Measurements from ENCODE around the gene C1R.

The C1R gene

GRCh38 chr12:7113389-7113871 is 21.2 kb upstream of the C1R start:
- no peak overlapping the region for H3K4me2 ChIP-seq (ENCODE audit: low read length)
- no peaks in the 10 kb centered on the region; the same call in 1 of the 2 replicates for H4K20me1 ChIP-seq (ENCODE audit: control insufficient read depth, insufficient read depth, low read depth, low read length)

GRCh38 chr12:7112041-7112440 is 19.8 kb upstream of the C1R start:
- H3K79me2 ChIP-seq (ENCODE audit: control insufficient read depth, low read length), result no peaks in the 10 kb centered on the region
- no peak overlapping the region for H3K27ac ChIP-seq (ENCODE audit: low read depth, low read length)
- H4K20me1 ChIP-seq (ENCODE audit: control insufficient read depth, insufficient read depth, low read depth, low read length), result no peaks in the 10 kb centered on the region; the same call in 1 of the 2 replicates
- H3K36me3 ChIP-seq (ENCODE audit: control insufficient read depth, low read length), result no peaks in the 10 kb centered on the region
- H3K4me1 ChIP-seq (ENCODE audit: control insufficient read depth, low read length), result peaks cover 14% of the 10 kb centered on the region
- H3F3A ChIP-seq (ENCODE audit: control insufficient read depth, insufficient read depth), result no peaks in the 10 kb centered on the region
- H3K9me3 ChIP-seq (ENCODE audit: control insufficient read depth, insufficient read depth, low read length), result no peaks in the 10 kb centered on the region
- H3K9me2 ChIP-seq (replicated peaks; ENCODE audit: control insufficient read depth, low read length), result no peaks in the 10 kb centered on the region
- H3K27me3 ChIP-seq (ENCODE audit: control insufficient read depth, low read length), result peaks cover 24% of the 10 kb centered on the region
- TF ChIP-seq EZH2phosphoT487 (IDR thresholded peaks at IDR 0.05; ENCODE audit: borderline replicate concordance, low read length) (no peak), CTCF (IDR thresholded peaks at IDR 0.05; ENCODE audit: low read depth, low read length, poor library complexity, severe bottlenecking) (no peak)
- no peak overlapping the region for H3K4me2 ChIP-seq (ENCODE audit: low read length)
- H3K4me3 ChIP-seq (ENCODE audit: low read length), result no peak overlapping the region

More at GRCh38 chr12:7113389-7113871, 21.2 kb upstream of the C1R start:
- no peaks in the 10 kb centered on the region for H3K9me3 ChIP-seq (ENCODE audit: control insufficient read depth, insufficient read depth, low read length)
- peaks cover 16% of the 10 kb centered on the region for H3K27me3 ChIP-seq (ENCODE audit: control insufficient read depth, low read length)
- no peaks in the 10 kb centered on the region for H3K36me3 ChIP-seq (ENCODE audit: control insufficient read depth, low read length)
- H3K79me2 ChIP-seq (ENCODE audit: control insufficient read depth, low read length), result no peaks in the 10 kb centered on the region
- TF ChIP-seq EZH2phosphoT487 (IDR thresholded peaks at IDR 0.05; ENCODE audit: borderline replicate concordance, low read length) (no peak), CTCF (IDR thresholded peaks at IDR 0.05; ENCODE audit: low read depth, low read length, poor library complexity, severe bottlenecking) (peak; percentile 80)
- H3K4me1 ChIP-seq (ENCODE audit: control insufficient read depth, low read length), result peaks cover 6% of the 10 kb centered on the region
- no peak overlapping the region for H3K27ac ChIP-seq (ENCODE audit: low read depth, low read length)
- no peaks in the 10 kb centered on the region for H3K9me2 ChIP-seq (replicated peaks; ENCODE audit: control insufficient read depth, low read length)
- no peaks in the 10 kb centered on the region for H3F3A ChIP-seq (ENCODE audit: control insufficient read depth, insufficient read depth)
- H3K4me3 ChIP-seq (ENCODE audit: low read length), result no peak overlapping the region

GRCh38 chr12:7110661-7111060 is 18.4 kb upstream of the C1R start:
- peaks cover 27% of the 10 kb centered on the region for H3K27me3 ChIP-seq (ENCODE audit: control insufficient read depth, low read length)
- H3K36me3 ChIP-seq (ENCODE audit: control insufficient read depth, low read length), result no peaks in the 10 kb centered on the region
- H3K9me2 ChIP-seq (replicated peaks; ENCODE audit: control insufficient read depth, low read length), result no peaks in the 10 kb centered on the region
- H3K79me2 ChIP-seq (ENCODE audit: control insufficient read depth, low read length), result no peaks in the 10 kb centered on the region
- H3K4me1 ChIP-seq (ENCODE audit: control insufficient read depth, low read length), result peaks cover 14% of the 10 kb centered on the region
- no peaks in the 10 kb centered on the region for H3F3A ChIP-seq (ENCODE audit: control insufficient read depth, insufficient read depth)
- no peaks in the 10 kb centered on the region; the same call in 1 of the 2 replicates for H4K20me1 ChIP-seq (ENCODE audit: control insufficient read depth, insufficient read depth, low read depth, low read length)
- peaks cover 9% of the 10 kb centered on the region; the same call in 1 of the 2 replicates for H3K9me3 ChIP-seq (ENCODE audit: control insufficient read depth, insufficient read depth, low read length)
- TF ChIP-seq EZH2phosphoT487 (IDR thresholded peaks at IDR 0.05; ENCODE audit: borderline replicate concordance, low read length) (no peak), CTCF (IDR thresholded peaks at IDR 0.05; ENCODE audit: low read depth, low read length, poor library complexity, severe bottlenecking) (no peak)
- no peak overlapping the region for H3K27ac ChIP-seq (ENCODE audit: low read depth, low read length)
- no peak overlapping the region for H3K4me3 ChIP-seq (ENCODE audit: low read length)
- H3K4me2 ChIP-seq (ENCODE audit: low read length), result no peak overlapping the region

Data from DOHH2 (cell line).